GM12865 (cell line): Measurements from ENCODE around the gene POU2AF1.

Source experiments
- DNase-seq: peaks from one replicate; pipeline ENCODE4 v3.0.0; 2010; ENCODE audit warnings: low read depth
- H3K4me3 ChIP-seq: 2 replicates; pipeline ENCODE4 v1.5.1; 2011; ENCODE audit warnings: mild to moderate bottlenecking, low read depth, low read length, control low read depth
- CTCF ChIP-seq: IDR thresholded peaks from 2 replicates; pipeline ENCODE4 v1.5.1; 2011; ENCODE audit warnings: low read length, control low read depth, low read depth, inconsistent platforms; ENCODE audit not compliant: insufficient read depth; ENCODE audit errors: missing control alignments

The POU2AF1 gene

DNA sequence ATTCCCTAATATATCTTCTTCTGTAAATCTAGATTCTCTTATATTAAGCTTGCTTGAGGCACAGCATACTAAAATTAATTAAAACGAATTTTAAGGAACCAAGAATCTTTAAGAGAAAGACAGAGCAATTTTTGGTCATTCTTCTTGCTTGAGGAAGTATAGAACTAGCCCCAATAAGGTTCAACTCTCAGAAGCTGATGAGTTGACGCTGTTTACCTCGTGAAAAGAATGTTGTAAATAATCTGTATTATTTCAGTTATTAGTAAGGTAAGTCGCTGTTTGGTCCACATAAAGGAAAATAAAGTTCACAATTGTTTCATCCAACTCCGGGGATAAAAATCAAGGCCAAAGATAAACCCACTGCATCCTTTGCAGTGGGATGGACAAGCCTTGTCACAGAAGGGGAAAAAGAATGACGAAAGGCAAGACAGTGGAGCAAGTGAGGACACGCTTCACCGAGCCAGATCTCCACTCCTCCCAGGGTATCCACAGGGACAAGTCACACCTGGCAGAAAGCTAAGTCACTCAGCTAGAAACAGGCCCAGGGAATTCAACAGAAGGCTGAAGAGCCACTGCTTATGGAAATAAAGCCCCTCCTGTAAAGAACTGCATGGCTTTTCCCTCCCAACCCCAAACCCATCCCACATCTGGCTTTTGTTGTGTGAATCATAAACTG is 752 bp downstream of the POU2AF1 start:
- H3K4me3 ChIP-seq: peak overlapping the region; percentile 97
- no peak for TF ChIP-seq CTCF

DNA sequence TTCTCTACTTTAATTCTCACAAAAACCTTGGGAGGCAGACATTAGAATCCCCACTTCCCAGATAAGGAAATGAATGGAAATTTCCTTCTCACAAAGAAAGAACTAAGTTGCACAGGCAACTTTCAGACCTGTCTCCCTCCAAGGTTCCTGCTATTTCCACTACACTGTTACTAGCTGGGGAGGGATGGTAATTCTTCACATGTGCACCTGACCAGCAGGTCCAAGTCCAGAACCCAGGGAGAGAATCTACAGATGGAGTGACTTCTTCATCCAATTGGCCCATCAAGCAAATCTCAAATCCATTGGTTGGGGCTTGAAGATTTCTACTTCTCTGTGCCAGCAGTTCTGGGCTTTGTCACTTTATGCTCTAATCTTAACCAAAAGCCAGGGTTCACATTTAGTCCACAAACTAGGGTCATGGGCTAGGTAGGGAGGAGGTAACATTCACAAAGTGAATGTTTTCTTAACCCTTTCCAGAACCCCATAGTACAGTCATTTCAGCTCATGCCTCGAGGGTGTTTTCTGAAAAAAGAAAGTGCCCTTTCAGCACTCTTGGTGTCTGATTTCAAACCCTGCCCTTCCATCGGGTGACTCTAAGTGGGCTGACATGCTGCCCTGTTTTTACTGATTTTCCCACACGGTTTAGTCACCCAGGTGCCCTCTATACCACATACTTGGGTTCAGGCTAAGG is 2.7 kb downstream of the POU2AF1 start:
- no peak for TF ChIP-seq CTCF
- DNase-seq: peak; percentile 80
- peak overlapping the region; percentile 97 for H3K4me3 ChIP-seq

More for the DNA sequence above, 752 bp downstream of the POU2AF1 start:
- peak; percentile 83 for DNase-seq

DNA sequence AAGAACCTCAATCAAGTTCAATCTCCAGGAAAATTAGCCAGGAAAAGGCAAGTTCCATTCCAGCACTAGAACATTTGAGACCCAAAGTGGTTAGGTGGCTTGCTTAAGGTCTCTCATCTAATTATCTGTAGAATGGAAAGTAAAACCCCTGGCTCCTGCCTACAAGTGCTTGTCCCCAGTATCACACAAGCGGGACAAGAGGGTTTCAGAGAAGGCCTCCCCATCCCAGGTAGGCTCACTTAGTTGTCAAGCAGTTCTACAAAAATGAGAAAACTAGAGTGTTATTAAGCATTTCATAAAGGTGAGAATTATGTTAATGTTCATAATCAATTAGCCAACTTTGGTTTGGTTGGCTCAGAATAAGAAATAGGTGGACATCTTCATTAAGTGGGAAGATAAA is 5.5 kb downstream of the POU2AF1 start:
- H3K4me3 ChIP-seq: peak overlapping the region; percentile 97
- TF ChIP-seq CTCF: no peak
- peak; percentile 63 for DNase-seq

GRCh38 chr11:111372538-111372937 is 6.5 kb downstream of the POU2AF1 start:
- peak; percentile 21 for DNase-seq
- TF ChIP-seq CTCF: no peak
- H3K4me3 ChIP-seq: peak overlapping the region; percentile 97

DNA sequence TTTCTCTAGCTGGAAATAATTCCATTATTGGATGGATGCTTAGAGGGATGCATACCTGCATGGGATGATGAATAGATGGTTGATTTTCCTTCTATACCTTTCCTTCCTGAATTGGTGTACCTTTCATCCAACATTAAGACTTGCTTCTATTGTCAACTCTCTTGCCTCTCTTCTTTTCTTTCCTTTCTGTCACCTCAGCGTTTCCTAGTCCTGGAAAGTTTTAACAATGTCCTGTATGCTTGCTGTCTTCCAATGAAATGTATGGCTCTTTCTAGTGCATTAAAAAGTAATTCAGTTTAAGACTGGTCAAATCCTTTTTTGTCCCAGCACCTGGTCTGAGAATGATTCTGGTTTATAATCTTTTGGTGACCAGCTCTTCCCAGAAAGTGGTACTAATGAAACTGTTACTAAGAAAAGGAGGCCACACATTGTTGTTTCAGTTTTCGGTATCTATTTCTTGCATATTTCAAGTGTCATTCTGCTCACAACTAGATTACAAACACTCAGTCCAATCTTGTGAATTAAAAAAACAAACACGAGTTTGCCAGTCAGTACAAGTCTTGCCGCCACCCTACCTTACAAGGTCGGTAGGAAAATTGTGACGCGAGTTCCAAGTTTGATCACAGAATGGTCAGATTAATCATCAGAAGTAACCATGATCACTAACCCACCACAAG is 8.0 kb downstream of the POU2AF1 start:
- DNase-seq: peak; percentile 85
- peak overlapping the region; percentile 97 for H3K4me3 ChIP-seq
- no peak for TF ChIP-seq CTCF

DNA sequence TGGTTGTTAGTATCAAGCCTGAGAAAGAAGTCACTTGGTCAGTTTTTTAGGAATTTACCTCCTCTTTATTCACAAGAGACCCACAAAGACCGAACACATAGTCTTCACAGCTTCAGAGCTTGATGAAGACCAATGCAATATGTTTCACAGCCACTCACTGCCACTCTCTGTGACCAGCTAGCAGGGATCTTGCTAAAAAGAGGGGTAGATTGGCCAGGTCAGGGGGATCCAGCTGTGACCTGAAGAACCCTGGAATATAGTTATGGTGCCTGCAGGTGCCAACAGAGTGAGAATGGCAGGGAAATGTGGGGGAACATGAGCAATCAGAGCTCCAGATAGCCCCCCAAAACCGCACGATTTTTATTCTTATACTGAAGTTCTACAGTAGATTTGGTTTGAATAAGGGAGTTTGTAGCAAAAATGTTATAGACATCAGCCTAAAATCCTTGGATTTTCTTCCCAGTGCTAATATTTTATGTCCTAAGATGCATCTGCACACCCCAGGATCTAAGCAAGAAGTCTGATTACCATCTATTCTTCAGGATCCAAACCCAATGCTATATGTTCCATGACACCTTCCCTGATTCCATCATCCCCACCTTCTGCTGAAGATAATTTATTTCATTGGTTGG is 8.7 kb downstream of the POU2AF1 start:
- DNase-seq: peak; percentile 13
- TF ChIP-seq CTCF: no peak

More for the DNA sequence above, 8.7 kb downstream of the POU2AF1 start:
- H3K4me3 ChIP-seq: peak overlapping the region; percentile 97
